K562 (cell line): Measurements from ENCODE around the gene TDRKH. TPM values are rescaled to one million over a fixed set of nuclear protein-coding genes. Genes with fewer than 3 reads are reported as not detected.
A peak's percentile ranks its signal among the peaks of the same experiment; 100 is the strongest.

Experiments
- EGR1 ChIP-seq: fragments of 450-650 bp; conservative IDR thresholded peaks from 2 replicates; pipeline ENCODE4 v1.6.1; 2017; ENCODE audit warnings: mild to moderate bottlenecking
- EHMT2 ChIP-seq: fragments of 450-650 bp; IDR thresholded peaks from 2 replicates; pipeline ENCODE4 v1.6.1; 2018; ENCODE audit warnings: antibody characterized with exemption
- MIER1 ChIP-seq: fragments of 450-650 bp; IDR thresholded peaks from 2 replicates; pipeline ENCODE4 v1.6.1; 2016; ENCODE audit warnings: antibody characterized with exemption, mild to moderate bottlenecking, low read depth
- polyA plus RNA-seq, 8 experiments: library from polyadenylated mRNA; depleted of rRNA in 4 of 8; stranded (reverse) in 5 of 8; unstranded in 3 of 8; fragments of >200 nt; fragmentation: Nextera tagmentation in 2 of 8; fragmentation: Illumina TruSeq in 1 of 8; extraction: Ambion mirVana in 2 of 8; extraction: Trizol in 1 of 8; gene quantifications; 2 replicates each; pipeline versions ENCODE4 v1.2.1 to v1.2.3, GENCODE V29; 2011 to 2014; ENCODE audit warnings: inconsistent platforms in 1 of 8, missing spikeins in 1 of 8
- total RNA-seq, 7 experiments: library from RNA; depleted of rRNA in 6 of 7; stranded (reverse); fragments of >200 nt in 6 of 7; fragmentation: Illumina TruSeq in 2 of 7; extraction: Trizol in 2 of 7; gene quantifications; 2 replicates each; pipeline versions ENCODE4 v1.2.1 to v1.2.3, GENCODE V29; 2011 to 2021; ENCODE audit warnings: low replicate concordance in 1 of 7
- TF ChIP-seq, protein P1 (sequence below), 2 experiments: fragments of 450-650 bp; formaldehyde crosslinking in 1 of 2; IDR thresholded peaks; 2 replicates each; pipeline versions ENCODE4 v1.4.0 to v1.6.1; 2014 to 2020; ENCODE audit warnings: mild to moderate bottlenecking in 2 of 2, borderline replicate concordance in 1 of 2, low read depth in 1 of 2
- TF ChIP-seq, protein P2 (sequence below): fragments of 200-800 bp; sonication (Bioruptor generic); IDR thresholded peaks from 2 replicates; pipeline ENCODE4 v1.6.1; 2017; ENCODE audit warnings: missing genetic modification characterization, missing compliant biosample characterization
- TF ChIP-seq, protein P3 (sequence below), 2 experiments: fragments of 450-650 bp; IDR thresholded peaks; 2 replicates each; pipeline ENCODE4 v1.6.1; 2018; ENCODE audit warnings: mild to moderate bottlenecking in 2 of 2, low read depth in 1 of 2; ENCODE audit not compliant: partially characterized antibody in 2 of 2
- TF ChIP-seq, protein P4 (sequence below): fragments of 450-650 bp; IDR thresholded peaks from 2 replicates; pipeline ENCODE4 v1.6.1; 2018; ENCODE audit not compliant: partially characterized antibody

The TDRKH gene
- total and polyA plus RNA-seq, 9 of the 15 experiments (the other 6 are each of a cell fraction or from before 2014, with no cell fraction given): 4.3 to 21.3 (median 8.4) TPM

DNA sequence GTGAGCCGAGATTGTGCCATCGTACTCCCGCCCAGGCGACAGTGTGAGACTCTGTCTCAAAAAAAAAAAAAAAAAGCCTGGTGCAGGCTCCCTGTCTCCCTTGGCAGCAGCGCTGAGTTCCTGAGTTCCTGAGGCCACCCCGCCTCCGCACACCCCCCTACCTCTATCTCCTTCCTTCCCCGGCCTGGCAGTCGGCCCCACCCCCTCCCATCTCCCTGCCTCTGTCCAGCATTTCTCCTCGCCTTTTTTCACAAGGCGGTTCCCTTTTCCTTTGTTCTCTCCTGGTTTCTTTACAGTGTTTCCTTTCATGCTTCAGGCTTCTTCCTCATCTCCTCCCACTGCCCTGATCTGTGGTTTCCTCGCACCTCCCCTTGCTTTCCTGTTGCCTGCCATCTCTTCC is 38.6 kb upstream of the TDRKH start (continued):
- TF ChIP-seq, protein P1, sequence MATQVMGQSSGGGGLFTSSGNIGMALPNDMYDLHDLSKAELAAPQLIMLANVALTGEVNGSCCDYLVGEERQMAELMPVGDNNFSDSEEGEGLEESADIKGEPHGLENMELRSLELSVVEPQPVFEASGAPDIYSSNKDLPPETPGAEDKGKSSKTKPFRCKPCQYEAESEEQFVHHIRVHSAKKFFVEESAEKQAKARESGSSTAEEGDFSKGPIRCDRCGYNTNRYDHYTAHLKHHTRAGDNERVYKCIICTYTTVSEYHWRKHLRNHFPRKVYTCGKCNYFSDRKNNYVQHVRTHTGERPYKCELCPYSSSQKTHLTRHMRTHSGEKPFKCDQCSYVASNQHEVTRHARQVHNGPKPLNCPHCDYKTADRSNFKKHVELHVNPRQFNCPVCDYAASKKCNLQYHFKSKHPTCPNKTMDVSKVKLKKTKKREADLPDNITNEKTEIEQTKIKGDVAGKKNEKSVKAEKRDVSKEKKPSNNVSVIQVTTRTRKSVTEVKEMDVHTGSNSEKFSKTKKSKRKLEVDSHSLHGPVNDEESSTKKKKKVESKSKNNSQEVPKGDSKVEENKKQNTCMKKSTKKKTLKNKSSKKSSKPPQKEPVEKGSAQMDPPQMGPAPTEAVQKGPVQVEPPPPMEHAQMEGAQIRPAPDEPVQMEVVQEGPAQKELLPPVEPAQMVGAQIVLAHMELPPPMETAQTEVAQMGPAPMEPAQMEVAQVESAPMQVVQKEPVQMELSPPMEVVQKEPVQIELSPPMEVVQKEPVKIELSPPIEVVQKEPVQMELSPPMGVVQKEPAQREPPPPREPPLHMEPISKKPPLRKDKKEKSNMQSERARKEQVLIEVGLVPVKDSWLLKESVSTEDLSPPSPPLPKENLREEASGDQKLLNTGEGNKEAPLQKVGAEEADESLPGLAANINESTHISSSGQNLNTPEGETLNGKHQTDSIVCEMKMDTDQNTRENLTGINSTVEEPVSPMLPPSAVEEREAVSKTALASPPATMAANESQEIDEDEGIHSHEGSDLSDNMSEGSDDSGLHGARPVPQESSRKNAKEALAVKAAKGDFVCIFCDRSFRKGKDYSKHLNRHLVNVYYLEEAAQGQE (IDR thresholded peaks at IDR 0.05; ENCODE audit: borderline replicate concordance): peak; percentile 96
- TF ChIP-seq, protein P1 (CRISPR knock-in tag; IDR thresholded peaks at IDR 0.05; ENCODE audit: low read depth): 0 out of 2 replicates have a peak, but pooled peaks have one; percentile 35
- TF ChIP-seq MIER1 (peak; percentile 84), EGR1 (peak; percentile 82), EHMT2 (peak; percentile 95)
- TF ChIP-seq, protein P2, sequence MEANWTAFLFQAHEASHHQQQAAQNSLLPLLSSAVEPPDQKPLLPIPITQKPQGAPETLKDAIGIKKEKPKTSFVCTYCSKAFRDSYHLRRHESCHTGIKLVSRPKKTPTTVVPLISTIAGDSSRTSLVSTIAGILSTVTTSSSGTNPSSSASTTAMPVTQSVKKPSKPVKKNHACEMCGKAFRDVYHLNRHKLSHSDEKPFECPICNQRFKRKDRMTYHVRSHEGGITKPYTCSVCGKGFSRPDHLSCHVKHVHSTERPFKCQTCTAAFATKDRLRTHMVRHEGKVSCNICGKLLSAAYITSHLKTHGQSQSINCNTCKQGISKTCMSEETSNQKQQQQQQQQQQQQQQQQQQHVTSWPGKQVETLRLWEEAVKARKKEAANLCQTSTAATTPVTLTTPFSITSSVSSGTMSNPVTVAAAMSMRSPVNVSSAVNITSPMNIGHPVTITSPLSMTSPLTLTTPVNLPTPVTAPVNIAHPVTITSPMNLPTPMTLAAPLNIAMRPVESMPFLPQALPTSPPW (CRISPR knock-in tag): peak; percentile 69
- TF ChIP-seq, protein P3, sequence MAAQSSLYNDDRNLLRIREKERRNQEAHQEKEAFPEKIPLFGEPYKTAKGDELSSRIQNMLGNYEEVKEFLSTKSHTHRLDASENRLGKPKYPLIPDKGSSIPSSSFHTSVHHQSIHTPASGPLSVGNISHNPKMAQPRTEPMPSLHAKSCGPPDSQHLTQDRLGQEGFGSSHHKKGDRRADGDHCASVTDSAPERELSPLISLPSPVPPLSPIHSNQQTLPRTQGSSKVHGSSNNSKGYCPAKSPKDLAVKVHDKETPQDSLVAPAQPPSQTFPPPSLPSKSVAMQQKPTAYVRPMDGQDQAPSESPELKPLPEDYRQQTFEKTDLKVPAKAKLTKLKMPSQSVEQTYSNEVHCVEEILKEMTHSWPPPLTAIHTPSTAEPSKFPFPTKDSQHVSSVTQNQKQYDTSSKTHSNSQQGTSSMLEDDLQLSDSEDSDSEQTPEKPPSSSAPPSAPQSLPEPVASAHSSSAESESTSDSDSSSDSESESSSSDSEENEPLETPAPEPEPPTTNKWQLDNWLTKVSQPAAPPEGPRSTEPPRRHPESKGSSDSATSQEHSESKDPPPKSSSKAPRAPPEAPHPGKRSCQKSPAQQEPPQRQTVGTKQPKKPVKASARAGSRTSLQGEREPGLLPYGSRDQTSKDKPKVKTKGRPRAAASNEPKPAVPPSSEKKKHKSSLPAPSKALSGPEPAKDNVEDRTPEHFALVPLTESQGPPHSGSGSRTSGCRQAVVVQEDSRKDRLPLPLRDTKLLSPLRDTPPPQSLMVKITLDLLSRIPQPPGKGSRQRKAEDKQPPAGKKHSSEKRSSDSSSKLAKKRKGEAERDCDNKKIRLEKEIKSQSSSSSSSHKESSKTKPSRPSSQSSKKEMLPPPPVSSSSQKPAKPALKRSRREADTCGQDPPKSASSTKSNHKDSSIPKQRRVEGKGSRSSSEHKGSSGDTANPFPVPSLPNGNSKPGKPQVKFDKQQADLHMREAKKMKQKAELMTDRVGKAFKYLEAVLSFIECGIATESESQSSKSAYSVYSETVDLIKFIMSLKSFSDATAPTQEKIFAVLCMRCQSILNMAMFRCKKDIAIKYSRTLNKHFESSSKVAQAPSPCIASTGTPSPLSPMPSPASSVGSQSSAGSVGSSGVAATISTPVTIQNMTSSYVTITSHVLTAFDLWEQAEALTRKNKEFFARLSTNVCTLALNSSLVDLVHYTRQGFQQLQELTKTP (IDR thresholded peaks at IDR 0.05; ENCODE audit: low read depth in 1 of 2, partially characterized antibody in 2 of 2): peak in 1 of 2 experiments; percentile 53
- TF ChIP-seq, protein P4, sequence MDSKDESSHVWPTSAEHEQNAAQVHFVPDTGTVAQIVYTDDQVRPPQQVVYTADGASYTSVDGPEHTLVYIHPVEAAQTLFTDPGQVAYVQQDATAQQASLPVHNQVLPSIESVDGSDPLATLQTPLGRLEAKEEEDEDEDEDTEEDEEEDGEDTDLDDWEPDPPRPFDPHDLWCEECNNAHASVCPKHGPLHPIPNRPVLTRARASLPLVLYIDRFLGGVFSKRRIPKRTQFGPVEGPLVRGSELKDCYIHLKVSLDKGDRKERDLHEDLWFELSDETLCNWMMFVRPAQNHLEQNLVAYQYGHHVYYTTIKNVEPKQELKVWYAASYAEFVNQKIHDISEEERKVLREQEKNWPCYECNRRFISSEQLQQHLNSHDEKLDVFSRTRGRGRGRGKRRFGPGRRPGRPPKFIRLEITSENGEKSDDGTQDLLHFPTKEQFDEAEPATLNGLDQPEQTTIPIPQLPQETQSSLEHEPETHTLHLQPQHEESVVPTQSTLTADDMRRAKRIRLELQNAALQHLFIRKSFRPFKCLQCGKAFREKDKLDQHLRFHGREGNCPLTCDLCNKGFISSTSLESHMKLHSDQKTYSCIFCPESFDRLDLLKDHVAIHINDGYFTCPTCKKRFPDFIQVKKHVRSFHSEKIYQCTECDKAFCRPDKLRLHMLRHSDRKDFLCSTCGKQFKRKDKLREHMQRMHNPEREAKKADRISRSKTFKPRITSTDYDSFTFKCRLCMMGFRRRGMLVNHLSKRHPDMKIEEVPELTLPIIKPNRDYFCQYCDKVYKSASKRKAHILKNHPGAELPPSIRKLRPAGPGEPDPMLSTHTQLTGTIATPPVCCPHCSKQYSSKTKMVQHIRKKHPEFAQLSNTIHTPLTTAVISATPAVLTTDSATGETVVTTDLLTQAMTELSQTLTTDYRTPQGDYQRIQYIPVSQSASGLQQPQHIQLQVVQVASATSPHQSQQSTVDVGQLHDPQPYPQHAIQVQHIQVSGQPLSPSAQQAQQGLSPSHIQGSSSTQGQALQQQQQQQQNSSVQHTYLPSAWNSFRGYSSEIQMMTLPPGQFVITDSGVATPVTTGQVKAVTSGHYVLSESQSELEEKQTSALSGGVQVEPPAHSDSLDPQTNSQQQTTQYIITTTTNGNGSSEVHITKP: peak; percentile 61
